H1 (cell line): ENCODE measurements around the gene TMEM151A. TPM values are rescaled to one million over a fixed set of nuclear protein-coding genes. Genes with fewer than 3 reads are reported as not detected.

Experiments
- CTCF ChIA-PET: fragments of 300-600 bp; sonication (Branson Sonifier 250); formaldehyde crosslinking; loops from one replicate; lab custom pipeline; 2021; ENCODE audit not compliant: partially characterized antibody; lab: Charles Lee
- POLR2A ChIA-PET: fragments of 300-600 bp; sonication (Branson Sonifier 250); formaldehyde crosslinking; loops from one replicate; lab custom pipeline; 2021; ENCODE audit warnings: inconsistent platforms; ENCODE audit not compliant: partially characterized antibody; lab: Charles Lee
- DNase-seq, 2 experiments: peaks; one replicate each; pipeline versions ENCODE4 v3.0.0 to v3.0.0-alpha.2; 2010 to 2022; ENCODE audit warnings: low spot score in 2 of 2, low read depth in 1 of 2, mixed read lengths in 1 of 2
- FAIRE-seq: peaks from 2 replicates; lab custom pipeline; 2011; peaks lifted over from hg19 to GRCh38; lab: Jason Lieb, UNC
- H2AFZ ChIP-seq: 2 replicates; pipeline ENCODE4 v1.8.1; 2012; ENCODE audit warnings: low read length, inconsistent platforms
- H2AK5ac ChIP-seq: 2 replicates; pipeline ENCODE4 v1.6.1; 2013; ENCODE audit warnings: low read depth, low read length
- H2BK120ac ChIP-seq: replicated peaks from 2 replicates; pipeline ENCODE3; 2013; ENCODE audit warnings: low read depth, low read length, inconsistent platforms
- H2BK12ac ChIP-seq: 2 replicates; pipeline ENCODE4 v1.6.1; 2013; ENCODE audit warnings: low read depth, low read length
- H2BK15ac ChIP-seq: 2 replicates; pipeline ENCODE4 v1.6.1; 2013; ENCODE audit warnings: low read length
- H2BK20ac ChIP-seq: 2 replicates; pipeline ENCODE4 v1.6.1; 2013; ENCODE audit warnings: low read length
- H2BK5ac ChIP-seq: 2 replicates; pipeline ENCODE4 v1.6.1; 2013; ENCODE audit warnings: low read depth, low read length
- H3K14ac ChIP-seq: 2 replicates; pipeline ENCODE4 v1.6.1; 2013; ENCODE audit warnings: inconsistent platforms; ENCODE audit not compliant: insufficient read length
- H3K18ac ChIP-seq: 2 replicates; pipeline ENCODE4 v1.6.1; 2013; ENCODE audit warnings: low read length; ENCODE audit errors: extremely low read depth
- H3K23ac ChIP-seq: 2 replicates; pipeline ENCODE4 v1.6.1; 2013; ENCODE audit warnings: inconsistent platforms; ENCODE audit not compliant: insufficient read length
- H3K23me2 ChIP-seq: 2 replicates; pipeline ENCODE4 v1.6.1; 2013; ENCODE audit warnings: low read depth, low read length
- H3K27ac ChIP-seq: 2 replicates; pipeline ENCODE4 v1.6.1; 2011; ENCODE audit warnings: low read depth, low read length, inconsistent platforms
- H3K27me3 ChIP-seq, 4 experiments: replicated peaks in 1 of 4; 1 replicate in 1 of 4; 2 replicates in 3 of 4; pipeline versions ENCODE4 v1.6.1 to v1.8.1; 2011 to 2013; ENCODE audit warnings: low read length in 3 of 4, mild to moderate bottlenecking in 3 of 4, inconsistent platforms in 2 of 4, mixed read lengths in 2 of 4, moderate library complexity in 1 of 4; ENCODE audit not compliant: control insufficient read depth in 3 of 4, insufficient read depth in 3 of 4; ENCODE audit errors: extremely low read depth in 1 of 4
- H3K36me3 ChIP-seq, 4 experiments: 2 replicates each; pipeline versions ENCODE4 v1.6.1 to v1.8.1; 2011 to 2013; ENCODE audit warnings: mild to moderate bottlenecking in 4 of 4, low read length in 3 of 4, moderate library complexity in 2 of 4, control low read depth in 1 of 4, inconsistent platforms in 1 of 4; ENCODE audit not compliant: insufficient read depth in 4 of 4, control insufficient read depth in 2 of 4
- H3K4ac ChIP-seq: replicated peaks from 2 replicates; pipeline ENCODE3; 2013; ENCODE audit warnings: low read length, low read depth, mixed read lengths, inconsistent platforms; ENCODE audit not compliant: insufficient read length
- H3K4me1 ChIP-seq, 4 experiments: replicated peaks in 1 of 4; 1 replicate in 1 of 4; 2 replicates in 3 of 4; pipeline versions ENCODE4 v1.6.1 to v1.8.1; 2011 to 2013; ENCODE audit warnings: low read length in 3 of 4, inconsistent platforms in 2 of 4, mixed read lengths in 1 of 4; ENCODE audit not compliant: insufficient read depth in 4 of 4, control insufficient read depth in 3 of 4
- H3K4me2 ChIP-seq, 2 experiments: 2 replicates each; pipeline versions ENCODE4 v1.6.1 to v1.8.1; 2011 to 2013; ENCODE audit warnings: low read depth in 2 of 2, low read length in 2 of 2, control low read depth in 1 of 2, inconsistent platforms in 1 of 2, mild to moderate bottlenecking in 1 of 2; ENCODE audit not compliant: insufficient read depth in 1 of 2
- H3K4me3 ChIP-seq, 4 experiments: fragments of 200-600, 300-600 bp in 1 of 4; sonication (generic), shearing (Covaris generic), sonication (Bioruptor Twin) in 1 of 4; 2 replicates each; pipeline versions ENCODE4 v1.5.1 to v1.8.1; 2011 to 2016; ENCODE audit warnings: low read length in 4 of 4, low read depth in 3 of 4, control low read depth in 2 of 4, inconsistent platforms in 2 of 4, mild to moderate bottlenecking in 2 of 4, mixed read lengths in 1 of 4, moderate library complexity in 1 of 4; ENCODE audit not compliant: insufficient read depth in 2 of 4; ENCODE audit errors: extremely low read depth in 1 of 4
- H3K56ac ChIP-seq: replicated peaks from 2 replicates; pipeline ENCODE3; 2013; ENCODE audit warnings: low read depth, mild to moderate bottlenecking, mixed read lengths, low read length, inconsistent platforms; ENCODE audit not compliant: insufficient read length
- H3K79me1 ChIP-seq: 2 replicates; pipeline ENCODE4 v1.6.1; 2013; ENCODE audit warnings: low read depth, low read length, control low read depth
- H3K79me2 ChIP-seq, 2 experiments: 2 replicates each; pipeline versions ENCODE4 v1.6.1 to v1.8.1; 2012 to 2013; ENCODE audit warnings: low read length in 2 of 2, mild to moderate bottlenecking in 2 of 2, inconsistent platforms in 1 of 2; ENCODE audit not compliant: insufficient read depth in 2 of 2, control insufficient read depth in 1 of 2
- H3K9ac ChIP-seq, 4 experiments: replicated peaks in 1 of 4; 1 replicate in 1 of 4; 2 replicates in 3 of 4; pipeline versions ENCODE4 v1.6.1 to v1.8.1; 2011 to 2013; ENCODE audit warnings: low read depth in 3 of 4, low read length in 3 of 4, control low read depth in 2 of 4, mild to moderate bottlenecking in 2 of 4, moderate library complexity in 2 of 4, inconsistent platforms in 1 of 4; ENCODE audit errors: extremely low read depth in 1 of 4
- H3K9me3 ChIP-seq, 2 experiments: 2 replicates each; pipeline versions ENCODE4 v1.6.1 to v1.8.1; 2012 to 2013; ENCODE audit warnings: mild to moderate bottlenecking in 2 of 2, moderate library complexity in 2 of 2, control low read depth in 1 of 2, inconsistent platforms in 1 of 2, low read depth in 1 of 2, low read length in 1 of 2, mixed read lengths in 1 of 2; ENCODE audit not compliant: insufficient read depth in 2 of 2
- H4K20me1 ChIP-seq, 2 experiments: replicated peaks in 1 of 2; 2 replicates each; pipeline versions ENCODE3 to v1.8.1; 2011 to 2013; ENCODE audit warnings: inconsistent platforms in 2 of 2, low read length in 2 of 2, mild to moderate bottlenecking in 1 of 2; ENCODE audit not compliant: insufficient read depth in 2 of 2, control insufficient read depth in 1 of 2
- H4K5ac ChIP-seq: 2 replicates; pipeline ENCODE4 v1.6.1; 2013; ENCODE audit warnings: low read length, low read depth, mixed read lengths, inconsistent platforms; ENCODE audit not compliant: insufficient read length
- H4K8ac ChIP-seq: 2 replicates; pipeline ENCODE4 v1.8.0; 2013; ENCODE audit warnings: mild to moderate bottlenecking, moderate library complexity, low read length, inconsistent platforms; ENCODE audit not compliant: insufficient read depth; ENCODE audit errors: extremely low read depth
- H4K91ac ChIP-seq: replicated peaks from 2 replicates; pipeline ENCODE3; 2013; ENCODE audit warnings: low read length, mixed read lengths, inconsistent platforms; ENCODE audit not compliant: insufficient read length
- ATF3 ChIP-seq: IDR thresholded peaks from 2 replicates; pipeline ENCODE4 v1.6.1; 2011; ENCODE audit warnings: low read depth, mild to moderate bottlenecking, low read length; ENCODE audit not compliant: insufficient read depth
- CTCF ChIP-seq, 3 experiments: IDR thresholded peaks; 1 replicate in 2 of 3; 2 replicates in 1 of 3; pipeline versions ENCODE4 v1.5.1 to v1.6.1; 2011; ENCODE audit warnings: low read length in 3 of 3, mild to moderate bottlenecking in 3 of 3, inconsistent platforms in 2 of 3, low read depth in 1 of 3, moderate library complexity in 1 of 3; ENCODE audit not compliant: insufficient read depth in 1 of 3; ENCODE audit errors: control extremely low read depth in 1 of 3
- EGR1 ChIP-seq: IDR thresholded peaks from 2 replicates; pipeline ENCODE4 v1.6.1; 2011; ENCODE audit warnings: low read depth, low read length, borderline replicate concordance
- GTF2F1 ChIP-seq: IDR thresholded peaks from 2 replicates; pipeline ENCODE4 v1.6.1; 2012; ENCODE audit warnings: low read depth, low read length, improper control_type of control experiment, borderline replicate concordance
- JUN ChIP-seq: IDR thresholded peaks from 2 replicates; pipeline ENCODE4 v1.6.1; 2011; ENCODE audit warnings: low read depth, mild to moderate bottlenecking, improper control_type of control experiment, low read length
- POLR2AphosphoS5 ChIP-seq: IDR thresholded peaks from 2 replicates; pipeline ENCODE4 v1.6.1; 2011; ENCODE audit warnings: low read depth, low read length
- SAP30 ChIP-seq: fragments of 300-600 bp; sonication (generic); IDR thresholded peaks from 2 replicates; pipeline ENCODE4 v1.7.1; 2012; ENCODE audit warnings: low read length, moderate library complexity, mild to moderate bottlenecking, inconsistent platforms; ENCODE audit not compliant: insufficient read depth, insufficient replicate concordance
- TBP ChIP-seq: IDR thresholded peaks from 2 replicates; pipeline ENCODE4 v1.6.1; 2011; ENCODE audit warnings: low read depth, low read length, improper control_type of control experiment
- TEAD4 ChIP-seq: IDR thresholded peaks from 2 replicates; pipeline ENCODE4 v1.6.1; 2012; ENCODE audit warnings: low read depth, low read length, inconsistent platforms, mixed read lengths
- WGBS, 2 experiments: shearing (Covaris generic) in 1 of 2; methylation state at CpG; one replicate each; pipeline versions ENCODE4 v1.1.6 to v1.1.7; 2013 to 2015; ENCODE audit warnings: low lambda C conversion rate in 2 of 2, mixed read lengths in 2 of 2, inconsistent platforms in 1 of 2, low coverage in 1 of 2, missing lambda C conversion rate in 1 of 2; ENCODE audit not compliant: insufficient replicate concordance in 2 of 2, insufficient coverage in 1 of 2, insufficient read length in 1 of 2; ENCODE audit errors: extremely low coverage in 1 of 2, missing lambda C conversion rate in 1 of 2; 5-methylcytosine and 5-hydroxymethylcytosine counted together
- polyA plus RNA-seq, 7 experiments: library from polyadenylated mRNA; depleted of rRNA in 3 of 7; stranded (reverse) in 5 of 7; unstranded in 2 of 7; fragments of >200 nt in 5 of 7; fragments of 200-250 nt in 2 of 7; gene quantifications; 1 replicate in 5 of 7; 2 replicates in 1 of 7; 4 replicates in 1 of 7; pipeline versions ENCODE4 v1.2.1 to v1.2.3, GENCODE V29; 2011 to 2013; ENCODE audit warnings: missing spikeins in 2 of 7, mixed read lengths in 2 of 7
- total RNA-seq: library from RNA; stranded (reverse); fragmentation: NEBNext Ultra II Directional; extraction: Animal tissue kit (Norgen Biotek cat#: 25700); gene quantifications from 2 replicates; pipeline ENCODE4 v1.2.1, GENCODE V29; 2021

The TMEM151A gene
- total and polyA plus RNA-seq, 2 of the 8 experiments (the other 6 are each of a cell fraction or from before 2014, with no cell fraction given), result 3.2 TPM

- H3K18ac ChIP-seq, result no peak overlapping the region
- no peak overlapping the region for H2BK12ac ChIP-seq
- H2BK120ac ChIP-seq, result no peak overlapping the region
- no peak overlapping the region for H3K4me3 ChIP-seq
- 93% methylated on average over 16 of the region's 16 CpGs; no CpG with 5 or more reads in 1 of the 2 experiments for WGBS, 2 experiments
- H3K4me2 ChIP-seq, result no peak overlapping the region
- H3K27me3 ChIP-seq, result 0 out of 7 replicates have a peak, but pooled peaks cover 0 to 2% (median 0%) of the 10 kb centered on the region in 4 experiments
- peaks cover 0 to 5% (median 3%) of the 10 kb centered on the region in 4 experiments; a peak in 5 of 7 replicates for H3K4me1 ChIP-seq
- no peak overlapping the region for H3K14ac ChIP-seq
- no peak overlapping the region for H3K4ac ChIP-seq
- no peak overlapping the region for H3K27ac ChIP-seq
- H3K36me3 ChIP-seq, result peaks cover 14 to 27% (median 20%) of the 10 kb centered on the region in 4 experiments; a peak in 7 of 8 replicates
- H2BK20ac ChIP-seq, result no peak overlapping the region
- no peak overlapping the region; the same call in 1 of the 2 replicates for H2BK5ac ChIP-seq
- H3K23ac ChIP-seq, result no peak overlapping the region
- H3K9ac ChIP-seq, result no peak overlapping the region
- H4K91ac ChIP-seq, result no peak overlapping the region
- no peak overlapping the region for H4K5ac ChIP-seq
- no peak overlapping the region for H2AFZ ChIP-seq
- DNase-seq, result no peak
- ChIA-PET POLR2A (interaction anchor here (0.8 to 2.1 kb wide), 4 partner anchors 8 to 16 kb away, joined by 3 to 7 read pairs (median 4); partner anchors contain the start of gene CNIH2), CTCF (interaction anchor here (0.9 to 2.8 kb wide), 6 partner anchors 9 to 34 kb away, joined by 3 to 7 read pairs (median 4); no protein-coding TSS in a partner anchor)
- H3K79me1 ChIP-seq, result no peaks in the 10 kb centered on the region; the same call in 1 of the 2 replicates
- FAIRE-seq, result no peak
- no peak overlapping the region for H2AK5ac ChIP-seq
- peaks cover 0 to 5% of the 10 kb centered on the region in 2 experiments; a peak in 1 of 4 replicates for H3K79me2 ChIP-seq
- no peak overlapping the region for H2BK15ac ChIP-seq
- H3K23me2 ChIP-seq, result peaks cover 10% of the 10 kb centered on the region
- peaks cover 10 to 29% of the 10 kb centered on the region in 2 experiments for H4K20me1 ChIP-seq
- H4K8ac ChIP-seq, result no peak overlapping the region
- no peak overlapping the region for H3K56ac ChIP-seq
- no peaks in the 10 kb centered on the region for H3K9me3 ChIP-seq
- TF ChIP-seq TEAD4 (no peak), ATF3 (no peak), TBP (no peak), JUN (no peak), CTCF (IDR thresholded peaks at IDR 0.05; ENCODE audit: control extremely low read depth in 1 of 3, insufficient read depth in 1 of 3, low read depth in 1 of 3, low read length in 3 of 3) (no peak), EGR1 (no peak), GTF2F1 (no peak), POLR2AphosphoS5 (no peak), SAP30 (no peak)
These were observed 30.1 kb upstream of the TMEM151A start for GRCh38 chr11:66261578-66261977.
